ENCODE measurements around the gene CEBPG.
A peak's percentile ranks its signal among the peaks of the same experiment; 100 is the strongest.

Gene CEBPG

GRCh38 chr19:33405254-33405552 lies 31.7 kb downstream of the CEBPG start:
- no peak for TF ChIP-seq ZFX (IDR thresholded peaks at IDR 0.05)
- TF ChIP-seq CTCF (conservative IDR thresholded peaks at IDR 0.05) = no peak

DNA sequence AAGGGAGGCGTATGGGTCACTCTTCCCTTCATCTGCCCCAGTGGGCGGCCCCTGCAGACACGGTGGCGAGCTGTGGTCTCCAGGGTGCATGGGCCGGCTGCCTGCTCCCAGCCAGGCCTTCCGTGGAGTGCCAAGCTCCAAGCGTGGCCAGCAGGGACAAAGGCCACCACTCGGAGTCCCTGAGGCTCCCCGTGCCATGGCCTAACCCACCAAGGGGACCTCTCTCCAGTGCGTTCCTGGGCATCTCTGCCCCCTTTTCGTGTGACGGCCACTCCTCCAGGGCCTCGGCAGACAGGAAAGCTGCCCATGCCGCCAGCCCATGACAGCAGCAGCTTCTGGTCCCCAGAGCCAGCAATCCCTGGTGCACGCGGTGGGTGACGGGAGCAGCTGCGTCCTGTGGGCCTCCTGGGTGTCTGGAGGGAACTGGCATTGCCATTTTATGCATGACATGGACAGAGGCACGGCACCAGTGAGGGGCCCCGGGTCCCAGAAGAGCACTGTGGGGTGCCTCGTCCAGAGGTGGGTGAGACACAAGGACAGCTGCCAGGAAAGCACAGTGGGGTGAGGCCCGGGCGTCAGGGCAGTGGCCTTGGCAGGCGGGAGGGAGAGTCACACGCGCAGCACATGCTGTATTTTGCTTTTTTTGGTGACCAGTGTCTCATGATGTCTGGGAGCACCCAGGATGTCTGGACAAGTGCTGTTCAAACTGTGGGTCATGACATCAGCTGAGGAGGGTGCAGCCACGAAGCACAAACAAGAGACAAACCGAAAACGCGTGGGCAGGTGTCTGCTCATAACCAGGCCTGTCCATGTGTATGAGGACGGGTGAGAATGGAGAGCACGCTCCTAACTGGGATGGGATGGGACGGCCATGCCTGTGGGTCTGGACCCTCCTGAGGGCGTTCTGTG lies 32.3 kb downstream of the CEBPG start:
- TF ChIP-seq CTCF (conservative IDR thresholded peaks at IDR 0.05) (no peak), ZFX (IDR thresholded peaks at IDR 0.05) (no peak)
- peak overlapping the region; percentile 22; the same call in 1 of the 2 replicates for H3K27ac ChIP-seq

More at GRCh38 chr19:33405254-33405552, 31.7 kb downstream of the CEBPG start:
- H3K27ac ChIP-seq = no peak overlapping the region

GRCh38 chr19:33406521-33407139 lies 33.1 kb downstream of the CEBPG start:
- peak overlapping the region; percentile 22; the same call in 1 of the 2 replicates for H3K27ac ChIP-seq
- no peak for TF ChIP-seq ZFX (IDR thresholded peaks at IDR 0.05)
- TF ChIP-seq CTCF (conservative IDR thresholded peaks at IDR 0.05) = peak; percentile 92

GRCh38 chr19:33407140-33407551 lies 33.6 kb downstream of the CEBPG start:
- TF ChIP-seq ZFX (IDR thresholded peaks at IDR 0.05) = no peak
- TF ChIP-seq CTCF (conservative IDR thresholded peaks at IDR 0.05) = peak; percentile 50
- H3K27ac ChIP-seq = no peak overlapping the region

GRCh38 chr19:33407716-33408115 lies 34.2 kb downstream of the CEBPG start:
- H3K27ac ChIP-seq = no peak overlapping the region

GRCh38 chr19:33408116-33408515 lies 34.6 kb downstream of the CEBPG start:
- no peak overlapping the region for H3K27ac ChIP-seq
- TF ChIP-seq ZFX (IDR thresholded peaks at IDR 0.05) (no peak), CTCF (conservative IDR thresholded peaks at IDR 0.05) (no peak)

More at GRCh38 chr19:33407716-33408115, 34.2 kb downstream of the CEBPG start:
- TF ChIP-seq CTCF (conservative IDR thresholded peaks at IDR 0.05) (no peak), ZFX (IDR thresholded peaks at IDR 0.05) (no peak)
